Prostate gland (tissue), 2 donors: ENCODE data around the gene MGAT4C.

Experiments used
- POLR2A ChIP-seq: fragments of 450-650 bp; IDR thresholded peaks from one replicate; pipeline ENCODE4 v1.6.1; 2016; ENCODE audit warnings: antibody characterized with exemption, mild to moderate bottlenecking
- TF ChIP-seq, protein P1 (sequence below), 4 experiments: fragments of 200-600 bp in 2 of 4; fragments of 450-650 bp in 2 of 4; sonication (generic) in 2 of 4; IDR thresholded peaks; 1 replicate in 3 of 4; 2 replicates in 1 of 4; pipeline ENCODE4 v1.5.1; 2016 to 2019; ENCODE audit warnings: antibody characterized with exemption in 4 of 4, mild to moderate bottlenecking in 2 of 4, moderate library complexity in 2 of 4

DNA sequence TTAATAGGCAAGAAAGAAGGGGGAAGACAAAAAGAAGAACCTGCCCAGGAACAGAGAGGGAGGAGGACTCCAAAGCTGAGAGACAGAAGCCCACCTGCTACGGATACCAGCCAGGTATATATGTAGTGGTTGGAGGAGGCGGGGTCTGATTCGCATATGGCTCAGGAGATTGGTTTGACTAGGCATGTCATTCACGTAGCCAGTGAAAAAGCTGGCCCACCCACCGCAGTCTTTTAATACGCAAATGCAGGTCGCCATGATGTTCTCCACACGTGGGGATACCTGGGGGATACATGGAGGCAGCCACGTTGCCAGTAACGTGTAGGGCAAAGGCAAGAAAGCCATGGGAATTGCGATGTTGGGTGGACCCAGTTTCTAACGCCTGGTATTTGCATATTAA, 308.9 kb downstream of the MGAT4C start:
- TF ChIP-seq, protein P1, sequence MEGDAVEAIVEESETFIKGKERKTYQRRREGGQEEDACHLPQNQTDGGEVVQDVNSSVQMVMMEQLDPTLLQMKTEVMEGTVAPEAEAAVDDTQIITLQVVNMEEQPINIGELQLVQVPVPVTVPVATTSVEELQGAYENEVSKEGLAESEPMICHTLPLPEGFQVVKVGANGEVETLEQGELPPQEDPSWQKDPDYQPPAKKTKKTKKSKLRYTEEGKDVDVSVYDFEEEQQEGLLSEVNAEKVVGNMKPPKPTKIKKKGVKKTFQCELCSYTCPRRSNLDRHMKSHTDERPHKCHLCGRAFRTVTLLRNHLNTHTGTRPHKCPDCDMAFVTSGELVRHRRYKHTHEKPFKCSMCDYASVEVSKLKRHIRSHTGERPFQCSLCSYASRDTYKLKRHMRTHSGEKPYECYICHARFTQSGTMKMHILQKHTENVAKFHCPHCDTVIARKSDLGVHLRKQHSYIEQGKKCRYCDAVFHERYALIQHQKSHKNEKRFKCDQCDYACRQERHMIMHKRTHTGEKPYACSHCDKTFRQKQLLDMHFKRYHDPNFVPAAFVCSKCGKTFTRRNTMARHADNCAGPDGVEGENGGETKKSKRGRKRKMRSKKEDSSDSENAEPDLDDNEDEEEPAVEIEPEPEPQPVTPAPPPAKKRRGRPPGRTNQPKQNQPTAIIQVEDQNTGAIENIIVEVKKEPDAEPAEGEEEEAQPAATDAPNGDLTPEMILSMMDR (IDR thresholded peaks at IDR 0.05), result no peak
- TF ChIP-seq POLR2A, result no peak
